Measurements from ENCODE around the gene TRAPPC3L.
A peak's percentile ranks its signal among the peaks of the same experiment; 100 is the strongest.

Gene TRAPPC3L

DNA sequence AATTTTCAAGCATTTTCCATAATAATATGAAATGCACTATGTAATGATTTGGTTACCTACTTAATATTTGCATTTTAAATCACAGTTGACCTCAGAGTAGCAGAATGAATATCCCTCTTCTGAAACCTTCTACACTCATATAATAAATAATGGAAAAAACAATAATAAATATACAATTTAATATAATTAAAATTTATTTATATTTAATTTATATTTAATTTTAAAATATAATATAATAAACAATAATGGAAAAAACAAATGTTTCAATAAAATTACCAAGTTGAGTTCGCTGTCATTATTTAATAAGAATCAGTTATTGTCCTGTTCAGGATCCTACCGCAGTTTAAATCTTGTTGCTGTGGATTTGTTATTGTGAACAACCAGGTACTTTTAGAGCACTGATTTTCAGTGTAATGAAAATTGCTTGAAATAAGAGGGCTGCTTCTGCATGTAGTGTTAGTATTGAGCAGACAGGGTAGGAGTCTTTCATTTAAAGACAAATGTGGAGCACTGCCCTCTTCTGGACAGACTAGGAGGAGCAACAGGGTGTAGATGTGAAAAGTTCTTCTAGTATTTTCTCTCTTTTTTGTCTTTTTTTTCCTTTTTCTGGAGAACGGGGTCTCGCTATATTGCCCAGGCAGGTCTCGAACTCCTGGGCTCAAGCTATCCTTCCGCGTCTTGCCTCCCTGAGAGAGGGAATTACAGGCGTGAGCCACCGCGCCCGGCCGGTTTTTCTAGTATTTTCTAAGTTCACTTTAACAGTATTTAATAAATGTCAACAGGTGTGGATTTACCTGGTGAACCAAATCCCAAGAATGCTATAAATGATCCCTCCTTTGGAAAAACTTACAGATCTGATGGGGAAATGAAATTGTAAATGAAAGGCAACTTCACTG, 13.6 kb downstream of the TRAPPC3L start:
- no peaks in the 10 kb centered on the region for H3K36me3 ChIP-seq (ENCODE audit: control insufficient read depth, insufficient read depth, low read length)
- H3K4me3 ChIP-seq (ENCODE audit: low read depth, low read length), result no peak overlapping the region
- H3K4me1 ChIP-seq, result peaks cover 25% of the 10 kb centered on the region
- TF ChIP-seq, protein P1, sequence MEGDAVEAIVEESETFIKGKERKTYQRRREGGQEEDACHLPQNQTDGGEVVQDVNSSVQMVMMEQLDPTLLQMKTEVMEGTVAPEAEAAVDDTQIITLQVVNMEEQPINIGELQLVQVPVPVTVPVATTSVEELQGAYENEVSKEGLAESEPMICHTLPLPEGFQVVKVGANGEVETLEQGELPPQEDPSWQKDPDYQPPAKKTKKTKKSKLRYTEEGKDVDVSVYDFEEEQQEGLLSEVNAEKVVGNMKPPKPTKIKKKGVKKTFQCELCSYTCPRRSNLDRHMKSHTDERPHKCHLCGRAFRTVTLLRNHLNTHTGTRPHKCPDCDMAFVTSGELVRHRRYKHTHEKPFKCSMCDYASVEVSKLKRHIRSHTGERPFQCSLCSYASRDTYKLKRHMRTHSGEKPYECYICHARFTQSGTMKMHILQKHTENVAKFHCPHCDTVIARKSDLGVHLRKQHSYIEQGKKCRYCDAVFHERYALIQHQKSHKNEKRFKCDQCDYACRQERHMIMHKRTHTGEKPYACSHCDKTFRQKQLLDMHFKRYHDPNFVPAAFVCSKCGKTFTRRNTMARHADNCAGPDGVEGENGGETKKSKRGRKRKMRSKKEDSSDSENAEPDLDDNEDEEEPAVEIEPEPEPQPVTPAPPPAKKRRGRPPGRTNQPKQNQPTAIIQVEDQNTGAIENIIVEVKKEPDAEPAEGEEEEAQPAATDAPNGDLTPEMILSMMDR (IDR thresholded peaks at IDR 0.05), result peak; percentile 71
- no peak overlapping the region for H3K9ac ChIP-seq
- no peaks in the 10 kb centered on the region for H3K9me3 ChIP-seq (ENCODE audit: control insufficient read depth, low read length)
- no peak overlapping the region for H3K27ac ChIP-seq
- H2AFZ ChIP-seq, result no peak overlapping the region
- no peaks in the 10 kb centered on the region for H3K27me3 ChIP-seq (ENCODE audit: control insufficient read depth, insufficient read depth, low read length)
- no peaks in the 10 kb centered on the region for H3K79me2 ChIP-seq
- H3K4me2 ChIP-seq (ENCODE audit: low read length), result no peak overlapping the region

- Histone ChIP-seq H3K4me2 (ENCODE audit: low read length) (no peak overlapping the region), H3K27ac (no peak overlapping the region), H3K27me3 (ENCODE audit: control insufficient read depth, insufficient read depth, low read length) (no peaks in the 10 kb centered on the region), H2AFZ (peak overlapping the region; percentile 36), H3K36me3 (ENCODE audit: control insufficient read depth, insufficient read depth, low read length) (no peaks in the 10 kb centered on the region), H3K4me3 (ENCODE audit: low read depth, low read length) (no peak overlapping the region), H3K9ac (no peak overlapping the region), H3K4me1 (peaks cover 17% of the 10 kb centered on the region), H3K9me3 (ENCODE audit: control insufficient read depth, low read length) (no peaks in the 10 kb centered on the region), H3K79me2 (no peaks in the 10 kb centered on the region)
- TF ChIP-seq, protein P1 (IDR thresholded peaks at IDR 0.05), result no peak
Observed at GRCh38 chr6:116530436-116530835, 15.0 kb downstream of the TRAPPC3L start.

DNA sequence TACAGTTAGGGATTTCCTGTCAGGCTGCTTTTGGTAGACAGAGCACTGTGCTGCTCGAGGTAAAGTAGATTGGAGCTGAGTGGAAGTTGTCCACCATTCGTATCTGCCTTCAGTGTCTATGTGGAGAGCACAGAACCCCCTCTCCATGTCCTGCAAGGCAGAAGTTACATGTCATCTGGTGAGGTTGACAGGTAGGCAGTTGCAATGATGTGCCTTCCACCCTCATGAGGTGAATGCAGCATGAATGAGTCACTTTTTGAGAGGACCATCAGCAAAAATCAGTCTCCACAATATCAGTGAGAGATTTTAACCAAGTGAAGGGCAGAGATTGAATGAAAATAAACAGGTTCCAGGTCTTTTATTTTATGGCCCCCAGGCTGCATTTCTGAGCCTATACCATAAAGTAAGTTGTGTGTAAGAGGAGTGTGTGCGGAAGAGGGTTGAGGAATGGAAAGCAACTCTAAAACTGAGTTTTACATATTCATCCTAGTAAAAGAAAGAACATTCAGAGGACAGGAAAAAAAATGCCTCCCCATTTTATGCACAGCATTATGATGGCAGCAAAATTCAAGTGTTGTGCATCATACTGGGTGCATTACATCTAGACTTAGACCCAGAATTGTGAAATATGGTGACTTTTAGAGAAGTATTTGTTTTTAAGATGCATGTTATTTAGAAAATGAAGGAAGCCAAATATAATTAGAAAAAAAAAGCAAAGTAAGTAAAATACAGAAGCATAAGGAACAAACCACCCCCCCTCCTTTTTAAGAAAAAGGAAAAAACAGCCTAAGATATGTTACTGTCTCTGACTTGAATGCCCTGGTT, 15.8 kb downstream of the TRAPPC3L start:
- H3K79me2 ChIP-seq, result no peaks in the 10 kb centered on the region
- H3K27ac ChIP-seq, result no peak overlapping the region
- H2AFZ ChIP-seq, result peak overlapping the region; percentile 72
- TF ChIP-seq, protein P1 (IDR thresholded peaks at IDR 0.05), result no peak
- no peak overlapping the region for H3K9ac ChIP-seq
- H3K4me2 ChIP-seq (ENCODE audit: low read length), result no peak overlapping the region
- no peaks in the 10 kb centered on the region for H3K36me3 ChIP-seq (ENCODE audit: control insufficient read depth, insufficient read depth, low read length)
- peaks cover 17% of the 10 kb centered on the region for H3K4me1 ChIP-seq
- H3K9me3 ChIP-seq (ENCODE audit: control insufficient read depth, low read length), result no peaks in the 10 kb centered on the region
- no peak overlapping the region for H3K4me3 ChIP-seq (ENCODE audit: low read depth, low read length)
- no peaks in the 10 kb centered on the region for H3K27me3 ChIP-seq (ENCODE audit: control insufficient read depth, insufficient read depth, low read length)

DNA sequence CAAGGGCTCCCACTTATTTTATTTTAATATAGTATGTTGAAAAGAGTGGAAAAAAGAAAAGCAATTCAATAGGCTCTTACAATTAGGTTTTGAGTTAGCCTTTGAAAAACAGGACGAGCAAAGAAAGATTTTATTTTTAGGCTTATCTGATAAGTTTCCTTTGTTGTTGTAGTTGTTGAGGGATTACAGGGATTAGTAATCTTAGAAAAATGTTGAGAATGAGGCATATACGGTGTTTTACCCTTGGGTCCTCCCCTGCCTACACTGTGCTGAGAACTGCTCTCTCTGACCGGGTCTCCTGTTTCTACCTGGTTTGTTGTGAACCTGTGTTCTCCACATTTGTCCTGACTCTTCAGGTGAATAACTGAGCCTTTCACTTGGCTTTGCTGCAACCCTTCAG, 16.7 kb downstream of the TRAPPC3L start:
- Histone ChIP-seq H3K27me3 (ENCODE audit: control insufficient read depth, insufficient read depth, low read length) (no peaks in the 10 kb centered on the region), H3K9ac (no peak overlapping the region), H3K4me1 (peaks cover 15% of the 10 kb centered on the region), H3K79me2 (no peaks in the 10 kb centered on the region), H3K36me3 (ENCODE audit: control insufficient read depth, insufficient read depth, low read length) (no peaks in the 10 kb centered on the region), H2AFZ (peak overlapping the region; percentile 72), H3K4me3 (ENCODE audit: low read depth, low read length) (no peak overlapping the region), H3K27ac (no peak overlapping the region), H3K4me2 (ENCODE audit: low read length) (no peak overlapping the region), H3K9me3 (ENCODE audit: control insufficient read depth, low read length) (no peaks in the 10 kb centered on the region)
- TF ChIP-seq, protein P1 (IDR thresholded peaks at IDR 0.05), result no peak

Measured in parathyroid adenoma (tissue), 2 donors.